Measurements from ENCODE around the gene SLC25A22. TPM values are rescaled to one million over a fixed set of nuclear protein-coding genes. Genes with fewer than 3 reads are reported as not detected.
A peak's percentile ranks its signal among the peaks of the same experiment; 100 is the strongest.

SLC25A22 gene
- total and polyA plus RNA-seq, 10 of the 15 experiments (the other 5 are each of a cell fraction or from before 2014, with no cell fraction given) = 0.27 to 27.0 (median 8.2) TPM

DNA sequence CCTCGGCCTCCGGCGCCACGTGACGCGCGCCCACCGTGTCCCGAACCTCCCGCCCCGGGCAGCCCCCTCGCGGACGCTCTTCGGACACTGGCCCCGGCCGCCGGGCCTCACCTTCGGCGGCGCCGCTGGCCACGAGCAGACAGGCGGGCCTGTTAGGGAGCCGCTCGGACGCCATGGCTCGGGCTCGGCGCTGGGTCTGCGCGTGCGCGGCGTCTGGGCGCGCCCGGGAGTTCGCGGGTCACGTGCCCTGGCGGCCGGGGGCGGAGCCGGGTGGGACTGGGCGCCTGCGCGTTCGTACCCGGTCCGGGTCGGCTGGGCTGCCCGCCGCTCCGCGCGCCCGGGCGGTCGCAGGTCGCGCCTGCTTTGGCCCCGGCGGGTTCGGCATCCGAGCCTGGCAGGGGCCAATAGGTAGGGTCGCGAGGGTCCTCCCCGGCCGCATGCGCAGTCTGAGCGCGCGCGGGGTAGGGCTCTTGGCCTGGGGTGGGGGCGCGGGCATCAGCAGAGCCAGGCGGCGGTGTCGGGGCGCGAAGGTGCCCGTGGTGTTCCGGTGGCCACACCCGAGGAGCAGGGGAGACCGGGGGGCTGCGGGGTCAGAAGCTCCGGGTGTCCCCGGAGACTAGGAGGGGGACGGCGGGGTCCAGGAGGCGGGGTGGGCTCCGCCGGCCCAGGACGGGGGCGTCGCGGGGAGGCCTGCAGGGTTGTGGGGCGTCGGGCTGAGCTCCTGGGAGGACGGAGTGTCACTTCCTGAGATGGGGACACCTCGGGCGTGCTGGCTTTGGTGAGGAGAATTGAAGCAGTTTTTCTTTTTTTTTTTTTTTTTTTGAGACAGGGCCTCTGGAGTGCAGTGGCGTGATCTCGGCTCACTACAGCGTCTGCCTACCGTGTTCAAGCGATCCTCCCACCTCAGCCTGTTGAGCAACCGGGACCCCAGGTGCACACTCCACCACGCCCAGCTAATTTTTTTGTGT lies 20.5 kb downstream of the SLC25A22 start, which contains the start of gene GATD1 (continued):
- no peak for TF ChIP-seq SUPT20H (IDR thresholded peaks at IDR 0.05; ENCODE audit: borderline replicate concordance, control insufficient read depth, low read depth, low read length)
- TF ChIP-seq NR2F1 (conservative IDR thresholded peaks at IDR 0.05) = peak; percentile 76; the same call in 1 of the 2 replicates
- no peak for TF ChIP-seq ZZZ3 (IDR thresholded peaks at IDR 0.05; ENCODE audit: control insufficient read depth, insufficient read length, low read depth)
- peak; percentile 25 for TF ChIP-seq MEF2B (IDR thresholded peaks at IDR 0.05; ENCODE audit: partially characterized antibody, poor library complexity, severe bottlenecking)
- no peak for TF ChIP-seq KDM1A (IDR thresholded peaks at IDR 0.05; ENCODE audit: borderline replicate concordance)
- TF ChIP-seq RB1 (IDR thresholded peaks at IDR 0.05; ENCODE audit: borderline replicate concordance) = peak; percentile 91; the same call in 1 of the 2 replicates
- no peak for TF ChIP-seq BMI1 (IDR thresholded peaks at IDR 0.05; ENCODE audit: borderline replicate concordance)
- peak; percentile 21; the same call in 1 of the 2 replicates for TF ChIP-seq ZNF384 (IDR thresholded peaks at IDR 0.05; ENCODE audit: borderline replicate concordance, low read depth, low read length)
- TF ChIP-seq NFYB (IDR thresholded peaks at IDR 0.05; ENCODE audit: insufficient read depth, low read depth, low read length) = no peak
- no peak for TF ChIP-seq MEF2A (IDR thresholded peaks at IDR 0.05; ENCODE audit: insufficient read depth, low read depth, low read length)
- peak; percentile 79; the same call in 1 of the 2 replicates for TF ChIP-seq STAT1 (conservative IDR thresholded peaks at IDR 0.05)
- no peak for TF ChIP-seq MXI1 (IDR thresholded peaks at IDR 0.05; ENCODE audit: low read depth, low read length)
- no peak for TF ChIP-seq HCFC1 (IDR thresholded peaks at IDR 0.05; ENCODE audit: low read length)
- TF ChIP-seq BHLHE40 (IDR thresholded peaks at IDR 0.05; ENCODE audit: borderline replicate concordance in 1 of 2, low read depth in 2 of 2, low read length in 1 of 2) = peak; percentile 89 to 98
- TF ChIP-seq ZSCAN29 (IDR thresholded peaks at IDR 0.05) = no peak
- no peak for TF ChIP-seq MTA2 (IDR thresholded peaks at IDR 0.05; ENCODE audit: low read depth)
- TF ChIP-seq MYC (IDR thresholded peaks at IDR 0.05; ENCODE audit: insufficient read depth, insufficient read length, insufficient replicate concordance, low read length, severe bottlenecking) = peak; percentile 49
- TF ChIP-seq MTA3 (IDR thresholded peaks at IDR 0.05; ENCODE audit: borderline replicate concordance, low read length) = no peak
- no peak for TF ChIP-seq CEBPB (IDR thresholded peaks at IDR 0.05; ENCODE audit: borderline replicate concordance in 1 of 2, low read depth in 2 of 2, low read length in 2 of 2)
- no peak for TF ChIP-seq RAD51 (IDR thresholded peaks at IDR 0.05)
- TF ChIP-seq, protein P1, sequence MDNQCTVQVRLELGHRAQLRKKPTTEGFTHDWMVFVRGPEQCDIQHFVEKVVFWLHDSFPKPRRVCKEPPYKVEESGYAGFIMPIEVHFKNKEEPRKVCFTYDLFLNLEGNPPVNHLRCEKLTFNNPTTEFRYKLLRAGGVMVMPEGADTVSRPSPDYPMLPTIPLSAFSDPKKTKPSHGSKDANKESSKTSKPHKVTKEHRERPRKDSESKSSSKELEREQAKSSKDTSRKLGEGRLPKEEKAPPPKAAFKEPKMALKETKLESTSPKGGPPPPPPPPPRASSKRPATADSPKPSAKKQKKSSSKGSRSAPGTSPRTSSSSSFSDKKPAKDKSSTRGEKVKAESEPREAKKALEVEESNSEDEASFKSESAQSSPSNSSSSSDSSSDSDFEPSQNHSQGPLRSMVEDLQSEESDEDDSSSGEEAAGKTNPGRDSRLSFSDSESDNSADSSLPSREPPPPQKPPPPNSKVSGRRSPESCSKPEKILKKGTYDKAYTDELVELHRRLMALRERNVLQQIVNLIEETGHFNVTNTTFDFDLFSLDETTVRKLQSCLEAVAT (IDR thresholded peaks at IDR 0.05) = 0 out of 2 replicates have a peak, but pooled peaks have one; percentile 23
- TF ChIP-seq SMAD5 (IDR thresholded peaks at IDR 0.05; ENCODE audit: low read depth) = no peak
- TF ChIP-seq POLR2AphosphoS2 (IDR thresholded peaks at IDR 0.05; ENCODE audit: low read depth, low read length) = no peak; the same call in 1 of the 2 replicates
- TF ChIP-seq, protein P2, sequence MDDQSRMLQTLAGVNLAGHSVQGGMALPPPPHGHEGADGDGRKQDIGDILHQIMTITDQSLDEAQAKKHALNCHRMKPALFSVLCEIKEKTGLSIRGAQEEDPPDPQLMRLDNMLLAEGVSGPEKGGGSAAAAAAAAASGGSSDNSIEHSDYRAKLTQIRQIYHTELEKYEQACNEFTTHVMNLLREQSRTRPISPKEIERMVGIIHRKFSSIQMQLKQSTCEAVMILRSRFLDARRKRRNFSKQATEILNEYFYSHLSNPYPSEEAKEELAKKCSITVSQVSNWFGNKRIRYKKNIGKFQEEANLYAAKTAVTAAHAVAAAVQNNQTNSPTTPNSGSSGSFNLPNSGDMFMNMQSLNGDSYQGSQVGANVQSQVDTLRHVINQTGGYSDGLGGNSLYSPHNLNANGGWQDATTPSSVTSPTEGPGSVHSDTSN (IDR thresholded peaks at IDR 0.05; ENCODE audit: insufficient replicate concordance, low read depth, low read length) = no peak
- TF ChIP-seq BRCA1 (IDR thresholded peaks at IDR 0.05; ENCODE audit: low read depth, low read length) = no peak
- TF ChIP-seq NFIC (IDR thresholded peaks at IDR 0.05; ENCODE audit: low read depth, low read length) = no peak
